WTC11 (cell line): ENCODE data around the gene LYPD6B.

Experiments
- ATF2 ChIP-seq: sonication (generic); formaldehyde crosslinking; IDR thresholded peaks from 2 replicates; pipeline ENCODE4 v1.8.1; 2022; ENCODE audit warnings: low read depth, missing genetic modification reagents, borderline replicate concordance
- CBFB ChIP-seq: sonication (generic); formaldehyde crosslinking; IDR thresholded peaks from 2 replicates; pipeline ENCODE4 v1.8.1; 2022; ENCODE audit warnings: mild to moderate bottlenecking, low read depth, missing genetic modification reagents
- CTCF ChIP-seq: fragments of 200-600 bp; IDR thresholded peaks from 2 replicates; pipeline ENCODE4 v1.8.0; 2022; ENCODE audit warnings: antibody characterized with exemption
- IRF1 ChIP-seq: sonication (generic); formaldehyde crosslinking; IDR thresholded peaks from 2 replicates; pipeline ENCODE4 v1.8.0; 2023; ENCODE audit warnings: missing genetic modification reagents
- MAX ChIP-seq: sonication (generic); formaldehyde crosslinking; IDR thresholded peaks from 2 replicates; pipeline ENCODE4 v1.8.0; 2022; ENCODE audit warnings: mild to moderate bottlenecking, missing genetic modification reagents
- MXD4 ChIP-seq: fragments of 250-450 bp; sonication (Bioruptor Pico); IDR thresholded peaks from 2 replicates; pipeline ENCODE4 v1.8.0; 2021; ENCODE audit warnings: mild to moderate bottlenecking, moderate library complexity, borderline replicate concordance
- SOX15 ChIP-seq: fragments of 250-450 bp; sonication (Bioruptor Pico); IDR thresholded peaks from 2 replicates; pipeline ENCODE4 v1.9.0; 2021; ENCODE audit warnings: mild to moderate bottlenecking
- SP1 ChIP-seq: sonication (generic); formaldehyde crosslinking; conservative IDR thresholded peaks from 2 replicates; pipeline ENCODE4 v1.8.1; 2022; ENCODE audit warnings: missing genetic modification reagents
- STAT6 ChIP-seq: sonication (generic); formaldehyde crosslinking; conservative IDR thresholded peaks from 2 replicates; pipeline ENCODE4 v1.8.1; 2023; ENCODE audit warnings: mild to moderate bottlenecking, low read depth, missing genetic modification reagents, moderate library complexity
- ZBTB21 ChIP-seq: sonication (generic); formaldehyde crosslinking; IDR thresholded peaks from 2 replicates; pipeline ENCODE4 v1.8.1; 2023; ENCODE audit warnings: mild to moderate bottlenecking, missing genetic modification reagents, borderline replicate concordance
- ZNF121 ChIP-seq: sonication (generic); formaldehyde crosslinking; IDR thresholded peaks from 2 replicates; pipeline ENCODE4 v1.8.0; 2023; ENCODE audit warnings: missing genetic modification reagents
- ZNF138 ChIP-seq: sonication (generic); formaldehyde crosslinking; conservative IDR thresholded peaks from 2 replicates; pipeline ENCODE4 v1.8.1; 2022; ENCODE audit warnings: mild to moderate bottlenecking, moderate library complexity, missing genetic modification reagents
- ZNF416 ChIP-seq: fragments of 250-450 bp; sonication (Bioruptor Pico); IDR thresholded peaks from 2 replicates; pipeline ENCODE4 v1.9.0; 2021; ENCODE audit warnings: mild to moderate bottlenecking, inconsistent platforms
- TF ChIP-seq, protein P1 (sequence below): sonication (generic); formaldehyde crosslinking; IDR thresholded peaks from 2 replicates; pipeline ENCODE4 v1.8.0; 2022; ENCODE audit warnings: mild to moderate bottlenecking, missing genetic modification reagents

GRCh38 chr2:149119368-149119767 lies 80.9 kb downstream of the LYPD6B start:
- TF ChIP-seq ZBTB21 (CRISPR knock-in tag) (no peak), IRF1 (no peak), CTCF (no peak), MXD4 (no peak), ATF2 (CRISPR knock-in tag) (no peak), MAX (CRISPR knock-in tag) (no peak), SP1 (CRISPR knock-in tag) (no peak), ZNF416 (CRISPR knock-in tag) (no peak), ZNF138 (no peak), STAT6 (CRISPR knock-in tag) (no peak), CBFB (CRISPR knock-in tag) (no peak), SOX15 (CRISPR knock-in tag) (no peak), ZNF121 (no peak)
- TF ChIP-seq, protein P1, sequence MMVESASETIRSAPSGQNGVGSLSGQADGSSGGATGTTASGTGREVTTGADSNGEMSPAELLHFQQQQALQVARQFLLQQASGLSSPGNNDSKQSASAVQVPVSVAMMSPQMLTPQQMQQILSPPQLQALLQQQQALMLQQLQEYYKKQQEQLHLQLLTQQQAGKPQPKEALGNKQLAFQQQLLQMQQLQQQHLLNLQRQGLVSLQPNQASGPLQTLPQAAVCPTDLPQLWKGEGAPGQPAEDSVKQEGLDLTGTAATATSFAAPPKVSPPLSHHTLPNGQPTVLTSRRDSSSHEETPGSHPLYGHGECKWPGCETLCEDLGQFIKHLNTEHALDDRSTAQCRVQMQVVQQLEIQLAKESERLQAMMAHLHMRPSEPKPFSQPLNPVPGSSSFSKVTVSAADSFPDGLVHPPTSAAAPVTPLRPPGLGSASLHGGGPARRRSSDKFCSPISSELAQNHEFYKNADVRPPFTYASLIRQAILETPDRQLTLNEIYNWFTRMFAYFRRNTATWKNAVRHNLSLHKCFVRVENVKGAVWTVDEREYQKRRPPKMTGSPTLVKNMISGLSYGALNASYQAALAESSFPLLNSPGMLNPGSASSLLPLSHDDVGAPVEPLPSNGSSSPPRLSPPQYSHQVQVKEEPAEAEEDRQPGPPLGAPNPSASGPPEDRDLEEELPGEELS (CRISPR knock-in tag): no peak
